HG03469 (cell line): ENCODE measurements around the gene PREX1.

Experiments used
- ATAC-seq: cut with Tn5 transposase; IDR thresholded peaks from one replicate; pipeline ENCODE4 v1.9.1; 2021; ENCODE audit warnings: mild to moderate bottlenecking, moderate library complexity, moderate number of reproducible peaks; ENCODE audit not compliant: unreplicated experiment

Gene PREX1

DNA sequence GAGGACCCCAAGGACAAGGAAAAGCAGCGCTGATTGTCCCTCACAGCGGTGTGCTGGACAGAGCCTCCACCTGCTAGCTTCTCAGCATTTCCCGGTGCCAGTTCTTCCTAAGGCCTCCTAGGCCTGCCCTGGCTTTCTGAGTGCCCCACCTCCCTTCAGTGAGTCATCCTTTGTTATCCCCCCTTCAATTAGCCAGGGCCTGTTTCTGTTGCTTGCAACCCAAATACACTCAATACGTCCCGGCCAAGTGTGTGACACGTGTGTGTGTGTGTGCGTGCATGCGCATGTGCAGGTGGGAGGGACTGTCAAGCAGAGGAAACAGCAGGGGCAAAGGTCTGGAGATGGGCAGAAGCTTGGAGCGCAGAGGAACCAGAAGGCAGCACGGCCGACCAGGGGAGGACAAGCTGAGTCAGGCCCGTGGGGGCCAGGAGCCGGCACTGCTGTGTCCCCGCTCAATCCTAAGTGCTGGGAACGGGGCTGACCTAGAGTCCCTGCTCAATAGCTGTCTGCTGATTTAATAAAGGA is 159.8 kb downstream of the PREX1 start:
- ATAC-seq = no peak

DNA sequence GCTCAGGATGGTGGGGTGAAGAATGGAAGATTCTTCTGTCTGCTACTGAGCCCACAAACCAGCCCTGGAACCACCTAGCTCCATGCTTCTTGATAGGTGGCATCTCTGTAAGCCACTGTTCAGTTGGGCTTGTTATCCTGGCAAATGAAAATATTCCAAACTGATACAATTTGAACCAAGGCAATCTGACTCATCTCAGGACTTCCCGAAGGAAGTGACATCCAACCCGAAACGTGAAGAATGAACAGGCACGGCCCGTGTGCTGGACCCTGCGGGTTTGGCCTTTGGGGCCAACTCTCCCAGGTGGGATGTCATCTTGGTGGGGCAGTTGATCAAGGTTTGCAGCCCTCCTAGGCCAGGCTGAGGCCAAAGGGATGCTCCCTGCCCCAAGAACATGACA is 160.3 kb downstream of the PREX1 start:
- no peak for ATAC-seq

DNA sequence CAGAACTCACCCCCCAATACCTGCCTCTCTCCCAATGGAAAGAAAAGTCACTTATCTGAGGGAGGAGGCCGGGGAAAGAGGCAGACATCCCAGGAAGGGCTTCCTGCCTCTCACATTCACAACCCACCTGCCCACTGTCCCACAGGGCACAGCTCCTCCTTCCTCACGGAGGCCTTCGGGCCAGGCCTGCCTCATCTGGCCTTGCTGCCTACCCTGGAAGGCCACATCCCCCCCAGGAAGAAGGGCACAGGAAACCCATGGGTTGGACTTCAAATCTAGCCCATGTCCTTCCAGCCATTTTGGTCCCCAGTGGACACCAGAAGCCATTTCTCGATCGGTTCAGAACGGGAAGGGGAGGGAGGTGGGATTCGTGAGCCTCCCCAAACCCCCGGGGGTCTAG is 162.0 kb downstream of the PREX1 start:
- no peak for ATAC-seq

DNA sequence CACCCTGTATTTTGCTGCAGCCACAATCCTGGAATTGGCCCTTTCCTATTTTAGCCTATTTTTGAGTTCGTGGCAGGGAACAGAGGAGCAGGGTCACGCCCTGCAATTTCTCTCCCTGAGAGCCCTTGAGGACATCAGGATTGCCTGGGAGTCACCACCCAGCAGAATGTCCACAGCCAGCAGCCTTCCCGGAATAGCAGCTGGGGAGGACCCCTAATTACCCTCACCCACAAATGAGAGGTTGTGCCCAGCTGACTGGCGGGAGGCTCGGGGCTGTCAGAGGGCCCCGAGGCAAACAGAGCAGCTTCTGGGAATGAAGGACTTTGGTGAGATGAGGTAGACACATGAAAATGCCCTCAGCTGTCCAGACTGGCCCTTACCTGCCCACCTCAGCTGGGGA is 165.1 kb downstream of the PREX1 start:
- ATAC-seq = no peak

DNA sequence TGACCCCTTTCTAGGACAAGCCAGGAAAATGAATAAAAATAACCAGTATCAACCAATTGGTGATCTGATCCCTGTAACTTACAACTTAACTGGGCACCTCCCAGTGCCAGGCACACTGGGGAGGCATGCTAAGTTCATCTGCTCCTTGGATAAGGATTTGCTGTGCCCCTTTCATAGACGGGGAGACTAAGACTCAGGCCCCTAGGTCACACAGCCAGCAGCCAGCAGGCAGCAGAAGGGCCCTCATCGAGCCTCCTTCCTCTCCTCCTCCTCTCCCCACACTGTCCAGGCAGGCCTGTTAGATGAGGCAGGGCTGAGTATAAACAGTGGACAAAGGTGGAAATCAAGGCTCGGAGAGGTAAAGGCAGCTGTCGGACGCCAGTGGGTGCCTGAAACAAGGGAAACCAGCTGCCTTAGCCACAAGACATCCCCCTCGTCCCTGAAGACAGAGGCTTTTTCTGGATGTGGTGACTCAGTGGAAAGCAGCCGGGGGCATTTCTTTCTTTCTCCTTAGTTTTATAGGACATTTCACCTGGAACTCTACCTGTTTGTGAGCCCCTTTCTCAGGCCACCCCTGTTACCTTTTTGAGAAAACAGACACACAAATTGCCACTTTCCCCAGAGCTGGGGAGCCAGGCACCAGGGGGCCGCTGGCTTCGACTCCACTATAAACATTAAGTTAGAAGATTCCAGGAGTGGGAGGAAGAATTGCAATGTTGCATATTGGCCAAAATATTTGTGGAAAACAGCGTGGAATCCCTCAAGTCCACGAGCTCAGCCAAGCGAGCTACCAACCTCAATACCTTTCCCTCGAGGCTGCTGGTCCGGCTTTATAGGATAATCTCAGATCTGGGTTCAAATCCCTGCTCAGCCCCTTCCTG is 166.0 kb downstream of the PREX1 start:
- ATAC-seq = no peak

DNA sequence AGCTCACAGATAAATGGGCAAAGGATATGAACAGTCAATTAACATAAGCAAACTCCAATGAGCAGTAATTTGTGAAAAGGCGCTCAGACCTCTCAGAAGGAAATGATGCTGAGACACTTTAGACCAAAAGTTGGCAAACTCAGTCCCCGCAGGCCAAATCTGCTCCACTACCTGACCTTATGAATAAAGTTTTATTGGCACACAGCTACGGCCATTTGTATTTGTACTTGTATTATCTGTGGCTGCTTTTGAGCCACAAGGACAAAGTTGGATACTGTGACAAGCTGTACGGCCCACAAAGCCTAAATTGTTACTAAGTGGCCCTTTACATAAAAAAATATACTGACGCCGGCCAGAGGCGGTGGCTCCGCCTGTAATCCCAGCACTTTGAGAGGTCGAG is 167.0 kb downstream of the PREX1 start:
- ATAC-seq = no peak

DNA sequence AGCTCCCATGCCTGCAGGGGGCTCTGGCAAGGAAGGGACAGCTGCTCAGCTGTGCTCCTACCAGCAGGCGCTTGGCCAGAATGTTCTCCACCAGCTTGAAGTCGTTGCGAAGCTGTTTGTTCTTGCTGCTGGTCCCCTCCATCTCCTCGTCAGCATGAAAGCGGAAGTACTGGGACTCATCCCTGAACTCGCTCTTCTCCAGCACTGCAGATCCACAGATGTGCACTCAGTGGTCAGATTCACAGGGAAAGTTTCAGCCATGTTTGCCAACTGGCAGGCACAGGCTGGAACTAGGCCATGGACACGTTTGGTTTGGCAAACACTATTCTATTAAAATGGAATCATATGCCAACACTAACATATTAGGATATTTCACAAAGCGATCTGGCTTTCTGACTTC is 167.9 kb downstream of the PREX1 start:
- no peak for ATAC-seq

DNA sequence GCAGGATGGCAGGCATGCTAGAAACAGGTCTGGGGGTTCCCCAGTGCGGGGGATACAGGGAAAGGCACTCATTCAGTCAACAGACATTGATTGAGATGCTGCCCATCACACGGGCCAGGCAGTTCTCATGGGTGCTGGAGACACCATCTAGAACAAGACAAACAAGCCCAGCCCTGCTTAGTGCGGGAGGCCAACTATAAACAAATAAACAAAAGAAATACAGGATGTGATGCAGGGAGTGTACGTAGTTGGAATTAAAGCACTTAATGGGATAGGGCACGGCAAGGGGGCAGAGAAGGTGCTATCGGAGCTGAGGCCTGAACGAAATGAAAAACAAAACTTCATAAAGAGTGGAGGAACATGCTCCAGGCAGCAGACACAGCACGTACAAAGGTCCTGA is 169.3 kb downstream of the PREX1 start:
- no peak for ATAC-seq

DNA sequence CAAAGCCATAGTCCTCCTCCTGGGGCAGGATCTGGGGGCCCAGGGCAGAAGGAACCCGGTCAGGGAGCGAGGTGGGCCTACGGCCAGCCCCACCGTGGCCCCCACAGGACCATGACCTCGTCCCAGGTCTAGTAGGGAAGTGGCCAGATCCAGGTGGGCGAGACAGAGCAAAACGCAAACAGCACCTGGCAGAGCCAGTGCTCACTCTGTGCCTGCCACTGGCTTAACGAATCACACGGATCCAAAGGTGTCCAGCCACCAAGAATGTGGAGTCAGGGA is 169.7 kb downstream of the PREX1 start:
- ATAC-seq = no peak

DNA sequence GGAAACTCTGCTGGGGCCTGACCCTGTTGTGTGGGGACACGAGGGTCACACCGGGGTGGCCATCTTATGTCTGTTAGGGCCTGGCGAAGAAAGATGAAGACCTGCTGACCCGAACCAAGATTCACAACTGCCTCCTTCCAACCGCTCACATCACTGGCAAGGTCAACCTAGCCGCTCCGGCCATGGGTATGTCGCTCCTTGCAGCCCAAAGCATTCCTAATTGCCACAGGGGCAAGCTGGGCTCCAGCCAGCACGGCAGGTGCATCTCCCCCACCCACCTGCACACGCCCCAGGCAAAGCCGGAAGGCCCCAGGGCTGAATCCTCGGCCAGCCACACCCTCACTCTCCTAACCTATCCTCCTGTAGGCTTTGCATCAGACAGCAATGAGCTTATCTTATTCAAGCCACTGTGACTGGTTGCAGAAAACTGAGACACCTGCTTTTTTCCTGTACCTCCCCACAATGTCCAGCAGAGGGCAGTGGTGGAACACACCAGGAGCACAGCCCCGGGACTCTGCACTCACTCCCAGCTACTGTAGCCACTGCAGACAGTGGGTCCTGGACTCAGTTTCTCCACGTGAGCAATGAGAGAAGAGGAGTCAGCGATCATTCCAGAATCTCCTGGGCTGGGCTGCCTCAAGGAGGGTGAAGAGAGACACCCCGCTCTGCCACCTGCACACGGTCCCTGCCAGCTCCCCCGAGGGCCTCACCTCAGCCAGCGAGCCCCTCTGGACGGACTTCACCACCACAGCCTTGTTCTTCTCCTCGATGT is 170.2 kb downstream of the PREX1 start:
- ATAC-seq = no peak

DNA sequence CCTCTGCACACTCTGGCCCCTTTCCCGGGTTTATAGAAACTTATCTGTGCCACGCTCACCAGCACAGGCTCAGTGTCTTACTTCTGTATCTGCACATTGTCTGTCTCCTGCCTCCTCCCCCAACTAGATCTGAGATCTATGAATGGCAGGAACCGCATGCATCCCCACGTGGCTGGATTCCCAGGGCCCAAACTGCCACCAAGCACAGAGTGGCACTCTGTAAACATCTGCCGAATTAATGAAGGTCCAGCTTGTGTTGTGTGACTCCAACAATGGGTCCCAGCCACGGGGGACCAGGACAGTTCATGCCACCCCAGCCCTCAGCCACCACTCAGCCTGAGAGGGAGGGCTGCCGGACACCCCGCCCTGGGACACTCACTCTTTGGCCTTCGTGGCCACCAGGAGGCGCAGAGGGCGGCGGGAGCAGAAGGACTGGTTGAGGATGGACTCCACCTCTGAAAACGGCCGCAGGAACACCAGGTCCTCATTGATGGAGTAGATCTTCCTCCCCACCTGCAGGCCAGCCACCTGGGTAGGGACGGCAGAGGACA is 171.1 kb downstream of the PREX1 start:
- ATAC-seq = no peak

DNA sequence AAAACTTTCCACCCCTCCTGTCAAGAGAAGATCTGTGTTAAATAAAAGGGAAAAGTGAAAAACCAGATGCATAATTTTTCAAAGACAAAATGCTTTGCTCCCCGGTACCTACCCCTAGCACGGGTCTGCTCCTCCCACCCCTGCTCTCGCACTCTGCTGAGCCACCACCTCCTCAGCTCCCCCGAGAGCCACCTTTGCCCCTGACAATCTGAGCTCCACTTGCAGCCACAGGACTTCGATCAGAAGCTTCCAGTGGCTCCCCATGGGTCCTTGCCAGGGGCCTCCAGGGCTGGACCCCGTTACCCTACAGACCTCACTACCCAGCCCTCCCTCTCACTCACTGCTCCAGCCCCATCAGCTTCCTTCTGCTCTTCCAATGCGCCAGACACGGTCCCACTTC is 171.7 kb downstream of the PREX1 start:
- no peak for ATAC-seq

DNA sequence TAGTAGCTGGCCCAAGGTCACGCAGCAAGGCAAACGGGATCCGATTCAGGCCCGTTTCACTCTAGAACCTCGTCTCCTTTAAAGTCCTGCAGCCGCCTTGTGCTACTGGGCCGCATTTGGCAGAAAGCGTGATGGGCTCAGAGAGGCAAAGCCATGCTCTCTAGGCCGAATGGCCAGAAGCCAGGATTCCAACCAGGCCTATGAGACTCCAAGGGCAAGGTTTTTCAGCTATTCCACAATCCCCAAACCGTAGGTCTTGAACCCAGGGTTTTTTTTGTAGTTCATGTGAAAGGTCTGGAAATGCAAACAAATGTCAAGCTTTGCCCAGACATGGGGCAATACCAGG is 174.1 kb downstream of the PREX1 start:
- no peak for ATAC-seq

DNA sequence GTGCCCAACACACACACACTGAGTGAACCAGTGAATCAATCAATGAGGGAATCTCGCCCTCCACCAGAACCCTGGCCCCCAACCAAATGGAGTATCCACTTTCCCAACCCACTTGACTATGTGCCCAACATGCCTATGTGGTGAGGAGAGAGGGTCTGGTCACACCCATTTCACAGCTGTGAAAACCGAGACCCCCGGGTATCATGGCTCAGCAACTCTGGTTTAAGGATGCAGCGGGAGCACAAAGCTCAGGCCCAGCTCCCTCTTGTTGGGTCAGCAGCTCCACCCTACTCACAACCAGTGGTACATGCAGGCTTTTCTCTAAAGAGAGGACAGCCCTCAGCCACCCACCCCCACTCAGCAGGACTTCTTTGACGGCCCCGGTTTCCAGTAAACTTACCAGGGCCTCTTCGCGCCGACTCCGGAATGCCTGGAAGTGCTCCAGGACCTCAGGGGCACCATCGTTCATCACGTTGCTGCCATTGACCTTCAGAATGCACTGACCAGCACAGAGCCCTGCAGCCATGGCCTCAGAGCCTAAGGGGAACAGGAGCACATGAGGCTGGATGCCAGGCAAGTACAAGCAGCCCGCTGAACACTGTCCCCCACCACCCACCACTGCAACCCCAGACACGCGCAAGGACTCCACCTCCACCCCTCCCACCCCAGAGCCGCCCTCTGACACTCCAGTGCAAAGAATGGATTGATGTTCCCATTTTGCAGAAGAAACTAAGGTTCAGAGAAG is 174.7 kb downstream of the PREX1 start:
- ATAC-seq = no peak

DNA sequence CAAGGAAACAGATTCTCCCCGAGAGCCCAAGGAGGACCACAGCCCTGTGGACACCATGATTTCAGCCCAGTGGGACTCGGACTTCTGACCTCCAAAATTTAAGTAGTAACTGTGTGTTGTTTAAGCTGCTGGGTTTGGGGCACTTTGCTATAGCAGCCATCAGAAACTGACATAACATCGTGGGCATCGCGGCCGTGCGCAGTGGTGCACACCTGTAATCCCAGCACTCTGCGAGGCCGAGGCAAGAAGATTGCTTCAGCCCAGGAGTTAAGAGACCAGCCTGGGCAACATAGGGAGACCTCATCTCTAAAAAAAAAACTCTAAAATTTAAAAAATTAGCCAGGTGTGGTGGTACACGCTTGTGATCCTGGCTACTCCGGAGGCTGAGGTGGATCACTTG is 175.8 kb downstream of the PREX1 start:
- ATAC-seq = no peak

DNA sequence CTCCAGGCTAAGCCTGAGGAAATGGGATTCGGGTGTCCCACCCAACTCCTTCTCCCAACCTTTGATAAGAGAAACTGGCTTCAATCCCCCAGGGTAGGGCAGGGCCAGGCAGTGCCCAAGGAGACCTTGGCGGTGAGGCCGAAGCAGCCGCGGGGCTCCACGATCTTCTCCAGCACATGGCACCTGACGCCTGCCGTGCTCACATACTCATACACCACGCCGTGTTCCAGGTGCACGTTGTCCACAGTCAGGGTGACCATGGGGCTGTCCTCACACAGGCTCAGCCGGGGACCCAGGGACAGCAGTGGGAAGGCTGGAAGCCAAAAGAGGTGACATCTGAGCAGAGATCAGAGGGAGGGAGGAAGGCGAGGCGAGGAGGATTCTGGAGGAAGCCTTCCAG is 176.5 kb downstream of the PREX1 start:
- no peak for ATAC-seq

DNA sequence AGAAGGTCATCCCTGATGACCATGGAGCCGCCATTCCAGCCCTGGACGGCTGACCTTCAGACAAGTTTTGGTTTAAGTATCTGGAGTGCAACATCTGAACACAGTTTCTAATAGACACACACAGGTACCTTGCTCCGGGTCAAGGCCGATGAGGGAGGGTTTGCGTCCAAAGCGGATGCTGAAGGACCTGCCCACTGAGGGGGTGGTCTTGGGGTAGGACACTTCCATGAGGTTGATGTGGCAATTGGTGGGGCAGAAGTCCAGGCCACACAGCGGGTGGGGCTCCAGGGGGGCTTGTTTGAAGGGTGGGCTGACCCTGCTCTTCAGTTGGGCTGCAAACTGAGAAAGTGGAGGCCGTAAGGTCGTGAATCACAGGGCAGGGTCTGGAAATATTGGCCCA is 177.9 kb downstream of the PREX1 start:
- ATAC-seq = no peak

DNA sequence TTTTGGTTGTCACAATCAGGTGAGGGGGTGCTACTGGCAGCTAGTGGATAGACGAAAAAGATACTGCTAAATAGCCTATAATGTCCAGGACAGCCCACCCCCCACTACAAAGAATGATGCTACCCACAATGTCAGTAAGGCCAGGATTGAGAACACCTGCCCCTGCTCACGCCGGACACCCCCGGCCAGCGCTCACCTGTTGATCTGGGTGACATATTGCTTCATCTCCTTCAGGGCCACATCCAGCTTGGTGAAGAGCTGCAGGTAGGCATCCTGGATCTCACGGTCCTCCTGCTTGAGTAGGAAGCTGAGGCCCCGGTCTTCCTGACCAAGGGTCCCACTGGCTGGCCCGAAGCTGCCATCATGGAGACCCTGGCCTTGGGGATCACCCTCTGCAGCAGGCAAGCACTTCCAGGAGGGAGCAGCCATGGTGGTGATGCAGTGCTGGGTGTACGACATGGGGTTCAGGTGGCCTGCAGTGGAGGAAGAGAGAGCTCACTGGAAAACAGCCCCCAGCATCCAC is 178.6 kb downstream of the PREX1 start:
- ATAC-seq = no peak

DNA sequence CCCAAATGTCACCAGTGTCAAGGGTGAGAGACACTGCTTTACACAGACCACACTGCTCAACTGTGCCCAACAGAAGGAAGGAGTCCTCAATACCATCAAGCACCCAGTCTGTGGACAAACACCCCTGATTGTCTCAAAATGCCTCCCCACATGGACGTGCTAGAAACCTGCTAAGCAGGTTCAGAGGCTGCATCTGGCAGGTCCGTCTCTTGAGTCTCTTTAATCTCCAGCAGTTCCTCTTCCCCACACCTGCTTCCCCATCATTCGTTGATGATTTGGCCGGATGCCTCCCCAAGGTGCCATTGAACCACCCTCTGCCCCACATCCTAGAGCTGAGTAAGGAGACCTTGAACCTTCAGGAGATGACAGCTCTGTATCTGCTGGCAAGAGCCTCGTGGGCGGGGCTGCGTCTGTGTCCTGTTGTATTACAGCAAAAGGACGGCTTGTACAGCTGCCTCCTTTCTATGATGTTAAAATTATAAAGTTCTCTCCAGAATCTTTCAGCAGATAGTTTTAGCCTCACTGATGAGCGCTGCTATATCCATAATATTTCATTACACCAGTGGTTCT is 179.2 kb downstream of the PREX1 start:
- ATAC-seq = no peak

DNA sequence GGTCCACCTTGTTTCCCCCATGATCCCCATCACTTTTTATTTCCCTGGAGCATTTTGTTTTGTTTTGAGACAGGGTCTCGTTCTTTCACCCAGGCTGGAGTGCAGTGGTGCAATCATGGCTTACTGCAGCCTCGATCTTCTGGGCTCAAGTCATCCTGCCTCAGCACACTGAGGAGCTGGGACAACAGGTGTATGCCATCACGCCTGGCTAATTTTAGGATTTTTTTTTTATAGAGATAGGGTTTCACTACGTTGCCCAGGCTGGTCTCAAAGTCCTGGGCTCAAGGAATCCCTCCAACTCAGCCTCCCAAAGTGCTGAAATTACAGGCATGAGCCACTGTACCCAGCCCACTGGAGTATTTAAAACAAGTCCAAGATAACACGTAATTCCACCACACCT is 179.9 kb downstream of the PREX1 start:
- ATAC-seq = no peak

DNA sequence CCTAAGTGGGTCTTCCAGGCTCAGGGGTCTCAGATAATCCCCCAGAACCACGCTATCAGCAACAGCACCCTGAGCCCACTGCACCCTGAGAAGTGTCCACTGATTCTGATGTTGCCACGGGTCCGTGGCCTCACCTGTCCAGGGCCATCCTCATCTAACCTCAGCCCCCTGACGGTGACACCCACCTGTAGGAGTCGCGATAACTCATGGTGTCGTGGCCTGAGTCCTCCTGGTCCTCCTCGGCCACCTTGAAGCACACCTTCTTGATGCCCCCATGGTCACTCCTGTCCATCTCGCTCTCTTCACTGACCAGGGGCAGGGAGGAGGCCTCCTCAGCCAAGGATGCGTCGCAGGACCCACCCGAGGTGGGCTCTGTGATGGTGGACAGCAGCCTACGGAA is 182.1 kb downstream of the PREX1 start:
- ATAC-seq = no peak
